Ishikawa (cell line): ENCODE measurements around the gene MEGF6.

Experiments
- EGR1 ChIP-seq: IDR thresholded peaks from 2 replicates; pipeline ENCODE4 v1.6.1; 2012
- EP300 ChIP-seq: IDR thresholded peaks from 2 replicates; pipeline ENCODE4 v1.6.1; 2012; ENCODE audit warnings: borderline replicate concordance
- FOXM1 ChIP-seq: IDR thresholded peaks from 2 replicates; pipeline ENCODE4 v1.6.1; 2012; ENCODE audit warnings: low read depth, borderline replicate concordance
- MAX ChIP-seq: IDR thresholded peaks from 2 replicates; pipeline ENCODE4 v1.6.1; 2012
- RAD21 ChIP-seq: IDR thresholded peaks from 2 replicates; pipeline ENCODE4 v1.6.1; 2012; ENCODE audit warnings: low read depth
- REST ChIP-seq: IDR thresholded peaks from 2 replicates; pipeline ENCODE4 v1.6.1; 2012; ENCODE audit warnings: low read depth, mild to moderate bottlenecking
- TAF1 ChIP-seq: IDR thresholded peaks from 2 replicates; pipeline ENCODE4 v1.6.1; 2012; ENCODE audit warnings: low read depth, mild to moderate bottlenecking
- TCF12 ChIP-seq: IDR thresholded peaks from 2 replicates; pipeline ENCODE4 v1.6.1; 2012; ENCODE audit warnings: low read depth
- YY1 ChIP-seq: IDR thresholded peaks from 2 replicates; pipeline ENCODE4 v1.6.1; 2012; ENCODE audit warnings: low read depth

- TF ChIP-seq YY1, result no peak
- TF ChIP-seq FOXM1, result no peak
- no peak for TF ChIP-seq TCF12
- no peak for TF ChIP-seq EGR1
- no peak for TF ChIP-seq REST
- TF ChIP-seq EP300, result no peak
- TF ChIP-seq MAX, result no peak
- no peak for TF ChIP-seq TAF1
- no peak for TF ChIP-seq RAD21
These were observed 69.4 kb downstream of the MEGF6 start for GRCh38 chr1:3541936-3542335.
